Hepatocyte (in vitro differentiated cells): Measurements from ENCODE around the gene TAC1.

ENCODE experiments used
- CTCF ChIP-seq: fragments of 200-600 bp; sonication (generic); IDR thresholded peaks from 2 replicates; pipeline ENCODE4 v1.5.1; 2016; ENCODE audit warnings: antibody characterized with exemption, mild to moderate bottlenecking; ENCODE audit not compliant: poor library complexity
- EZH2 ChIP-seq: fragments of 200-600 bp; sonication (generic); IDR thresholded peaks from 2 replicates; pipeline ENCODE4 v1.6.1; 2016; ENCODE audit warnings: antibody characterized with exemption, mild to moderate bottlenecking, borderline replicate concordance
- EZH2phosphoT487 ChIP-seq: fragments of 200-600 bp; sonication (generic); IDR thresholded peaks from one replicate; pipeline ENCODE4 v1.6.1; 2018; ENCODE audit warnings: antibody characterized with exemption, mild to moderate bottlenecking, low read depth, moderate library complexity; ENCODE audit not compliant: unreplicated experiment, severe bottlenecking

- TF ChIP-seq CTCF: no peak
- TF ChIP-seq EZH2: no peak
- TF ChIP-seq EZH2phosphoT487: no peak
Observed at GRCh38 chr7:97770850-97771249, 39.0 kb downstream of the TAC1 start.
